Dermis blood vessel endothelial cell (primary cell): ENCODE data around the gene SLC25A27. TPM values are rescaled to one million over a fixed set of nuclear protein-coding genes. Genes with fewer than 3 reads are reported as not detected.
"Not testable (repeated sequence)": the region's sequence is repeated elsewhere in the genome, so short reads cannot be mapped to it uniquely, and the experiment has no call there.

Experiments
- DNase-seq: peaks from one replicate; pipeline ENCODE4 v3.0.0; 2010
- total RNA-seq: library from RNA; depleted of rRNA; stranded (reverse); fragments of >200 nt; gene quantifications from 2 replicates; pipeline ENCODE4 v1.2.3, GENCODE V29; 2014

The SLC25A27 gene, protein sequence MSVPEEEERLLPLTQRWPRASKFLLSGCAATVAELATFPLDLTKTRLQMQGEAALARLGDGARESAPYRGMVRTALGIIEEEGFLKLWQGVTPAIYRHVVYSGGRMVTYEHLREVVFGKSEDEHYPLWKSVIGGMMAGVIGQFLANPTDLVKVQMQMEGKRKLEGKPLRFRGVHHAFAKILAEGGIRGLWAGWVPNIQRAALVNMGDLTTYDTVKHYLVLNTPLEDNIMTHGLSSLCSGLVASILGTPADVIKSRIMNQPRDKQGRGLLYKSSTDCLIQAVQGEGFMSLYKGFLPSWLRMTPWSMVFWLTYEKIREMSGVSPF
- total RNA-seq, result 1.9 and 6.3 TPM in 2 replicates

DNA sequence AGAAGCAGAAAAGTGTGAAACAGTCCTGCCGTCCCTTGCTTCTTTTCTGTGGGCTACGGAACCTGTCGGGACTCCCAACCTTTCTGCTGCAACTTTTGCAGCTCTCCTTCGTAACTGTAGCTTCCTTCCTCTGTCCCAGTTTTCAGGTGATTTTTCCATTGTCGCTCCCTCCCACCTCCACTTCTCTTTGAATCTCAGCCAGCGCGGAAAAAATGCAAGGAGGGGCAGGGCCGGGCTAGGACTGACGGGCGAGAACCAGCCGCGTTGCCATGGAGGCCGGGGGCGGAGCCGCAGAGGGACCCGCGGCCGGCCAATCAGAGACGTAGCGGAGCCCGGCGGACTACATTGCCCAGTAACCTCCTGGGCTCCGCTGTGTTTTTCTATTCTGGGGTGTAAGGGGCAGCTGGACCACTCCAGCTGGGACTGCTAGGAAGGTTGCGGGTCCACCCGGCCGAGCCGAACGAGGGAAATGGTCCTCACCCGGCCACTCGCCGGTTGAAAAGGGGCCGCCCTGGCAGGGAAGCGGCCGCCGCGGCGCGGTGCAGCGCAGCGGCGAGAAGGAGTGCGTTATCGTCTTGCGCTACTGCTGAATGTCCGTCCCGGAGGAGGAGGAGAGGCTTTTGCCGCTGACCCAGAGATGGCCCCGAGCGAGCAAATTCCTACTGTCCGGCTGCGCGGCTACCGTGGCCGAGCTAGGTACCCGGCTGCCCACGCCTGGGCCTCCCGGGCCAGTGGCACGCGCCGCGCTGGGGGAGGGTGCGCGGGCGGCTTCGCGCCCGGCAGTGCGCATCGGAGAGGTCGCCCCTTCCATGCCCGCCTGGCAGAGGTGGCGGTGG, at the start of gene SLC25A27, which contains the start of gene CYP39A1:
Gene SLC25A27, plus strand, starts transcription at position 373 of the 836 bp plus-strand sequence. Its CDS starts 218 bp downstream, at position 591.
Gene CYP39A1, minus strand, starts transcription at position 216 of the 836 bp plus-strand sequence. CDS start 236 bp downstream, outside the sequence.
- DNase-seq, result peak; percentile 87

DNA sequence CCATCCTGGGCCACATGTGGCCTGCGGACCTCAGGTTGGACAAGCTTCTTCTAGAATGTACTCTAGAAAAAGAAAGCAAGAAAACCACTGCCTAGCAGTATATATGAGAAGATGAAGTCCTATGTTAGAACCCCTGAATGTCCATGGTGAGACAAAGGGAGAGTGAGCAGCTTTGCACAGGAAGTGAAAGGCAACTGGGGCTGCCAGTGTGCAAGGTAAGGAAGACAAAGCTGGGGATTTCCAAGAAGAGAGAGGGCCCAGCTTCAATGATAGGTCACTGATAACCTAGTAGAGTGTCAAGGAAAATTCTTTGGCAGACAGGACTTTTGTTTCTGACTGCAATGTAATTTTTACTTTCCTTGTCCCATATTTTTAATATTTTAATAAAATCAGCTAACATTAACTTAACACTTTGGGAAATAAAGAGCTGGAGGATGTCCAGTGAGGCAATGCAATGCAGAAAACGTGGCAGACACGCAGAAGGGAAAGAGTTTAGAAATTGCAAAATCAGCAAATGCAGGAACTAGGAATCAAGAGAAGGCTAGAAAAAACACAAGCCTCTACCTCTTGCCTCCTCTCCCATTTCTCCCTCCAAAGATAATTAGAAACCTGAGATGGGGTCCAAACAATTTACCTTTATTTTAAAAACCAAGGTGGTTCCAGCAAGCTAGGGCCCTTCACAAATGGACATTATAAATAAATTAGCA, 47.5 kb upstream of the SLC25A27 start:
- DNase-seq, result no peak

DNA sequence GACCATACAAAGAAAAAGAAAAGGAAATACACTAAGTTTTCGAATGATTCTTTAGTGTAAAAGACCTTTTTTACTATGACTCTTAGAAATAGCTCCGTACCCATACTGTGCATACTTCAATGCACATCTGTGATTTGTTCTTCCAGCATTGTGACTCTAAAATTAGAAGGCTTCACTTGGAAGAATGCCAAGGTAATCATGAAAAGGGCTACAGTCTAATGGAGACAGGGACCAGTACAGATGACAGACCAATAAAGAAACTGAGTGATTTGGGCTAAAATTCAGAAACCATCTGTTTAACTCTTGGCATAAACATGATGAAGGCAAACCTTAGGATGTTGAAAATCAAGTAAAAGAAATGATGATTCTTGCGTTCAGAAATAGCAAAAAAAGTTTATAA, 46.4 kb upstream of the SLC25A27 start:
- no peak for DNase-seq

DNA sequence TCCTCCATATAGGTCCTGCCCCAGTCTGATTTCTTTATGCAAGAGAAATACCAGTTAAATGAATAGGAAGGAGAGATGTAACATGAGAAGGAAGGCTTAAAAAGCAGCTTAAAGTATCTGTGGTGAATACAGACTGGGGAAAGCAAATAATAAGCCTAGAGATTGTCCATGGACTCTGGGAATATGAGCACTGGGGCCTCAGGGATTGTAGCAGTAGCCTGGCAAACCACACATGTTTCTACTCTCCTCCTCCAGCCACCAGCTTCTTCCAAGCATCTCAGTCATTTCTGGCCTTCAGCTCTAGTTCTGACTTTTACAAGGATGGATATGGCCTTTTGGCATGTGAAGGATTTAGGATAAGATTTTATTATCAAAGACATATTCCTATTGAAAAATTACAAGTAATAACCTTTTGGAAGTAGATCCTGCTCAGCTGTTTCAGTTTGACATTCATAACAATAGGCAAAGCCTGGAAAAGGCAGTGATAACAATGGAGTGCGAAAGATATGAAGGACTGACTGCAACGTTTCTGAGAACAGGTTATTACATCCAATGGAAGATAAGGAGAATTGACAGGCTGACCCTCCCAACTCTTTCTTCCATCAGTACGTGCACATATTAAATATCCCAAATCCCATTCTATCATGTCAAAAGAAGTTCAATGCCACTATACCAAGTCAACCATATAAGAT, 41.8 kb upstream of the SLC25A27 start:
- DNase-seq, result no peak

GRCh38 chr6:46612645-46613044, 40.1 kb upstream of the SLC25A27 start:
- no peak for DNase-seq

DNA sequence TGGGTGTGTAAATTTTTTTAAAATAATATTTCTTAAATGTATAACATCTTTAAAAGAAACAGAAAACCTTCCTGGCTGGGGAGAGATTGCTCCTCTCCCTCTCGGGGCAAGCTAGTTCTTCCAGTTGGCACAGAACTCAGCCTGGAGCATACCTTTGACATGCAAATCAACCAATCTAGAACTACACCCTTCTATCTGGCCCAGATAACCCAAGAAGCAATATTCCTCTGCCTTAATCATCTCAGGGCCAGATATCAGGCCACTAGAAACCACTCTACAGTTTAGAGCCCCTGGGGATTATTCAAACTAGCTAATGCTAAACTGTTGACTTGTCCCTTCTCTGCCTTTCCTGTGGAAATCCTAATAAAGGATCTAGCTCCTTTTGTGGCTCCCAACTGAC, 34.0 kb upstream of the SLC25A27 start:
- no peak for DNase-seq

DNA sequence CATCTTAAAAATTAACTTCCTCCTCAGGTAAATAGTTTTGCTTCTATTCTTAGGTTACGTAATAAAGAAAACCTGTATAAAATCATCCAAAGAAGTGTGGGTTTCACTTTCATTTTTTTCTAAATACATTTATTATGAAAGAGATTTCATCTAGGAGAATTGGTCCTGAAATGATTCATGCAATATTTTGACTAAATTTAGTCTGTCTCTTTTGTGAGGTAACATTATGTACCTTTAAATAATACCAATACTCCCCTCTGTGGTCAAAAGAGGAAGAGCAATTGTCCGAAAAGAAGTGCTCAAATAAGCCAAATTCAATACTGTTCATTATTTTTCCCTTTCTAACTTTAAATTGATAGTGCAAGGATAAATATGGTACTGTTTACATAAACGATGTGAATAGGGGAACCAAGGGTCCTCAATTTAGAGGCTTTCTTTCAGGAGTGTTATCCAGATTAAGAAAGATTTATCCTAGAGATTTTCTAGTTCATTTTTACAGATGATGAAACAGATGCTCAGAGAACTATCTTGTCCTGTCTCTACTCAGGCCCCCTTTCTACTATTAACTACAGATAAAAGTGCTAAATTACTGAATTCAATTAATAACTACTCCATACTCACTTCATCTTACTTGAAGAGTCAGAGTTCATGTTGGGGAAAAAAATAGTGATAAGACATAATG, 26.4 kb upstream of the SLC25A27 start:
- DNase-seq, result peak; percentile 42

GRCh38 chr6:46626976-46627375, 25.8 kb upstream of the SLC25A27 start:
- DNase-seq, result no peak

DNA sequence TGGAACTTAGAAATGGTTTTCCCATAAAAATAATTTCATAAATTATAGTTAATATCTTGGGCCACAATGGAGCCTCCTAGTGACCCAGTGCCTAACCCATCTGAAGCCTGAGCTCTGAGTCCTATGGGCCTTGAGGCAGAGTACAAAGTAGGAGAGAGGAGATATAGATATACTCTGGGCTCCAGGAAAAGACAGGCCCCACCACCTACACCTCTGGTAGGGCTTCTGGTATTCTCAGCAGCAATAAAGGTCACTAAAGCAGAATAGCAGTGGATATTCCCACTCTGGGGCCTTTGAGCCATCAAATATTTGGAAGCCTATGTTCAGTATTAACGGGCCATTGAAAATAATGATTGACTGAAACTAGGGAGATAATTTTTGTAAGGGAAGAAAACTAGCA, 24.3 kb upstream of the SLC25A27 start:
- DNase-seq, result no peak

GRCh38 chr6:46628976-46629375, 23.8 kb upstream of the SLC25A27 start:
- no peak for DNase-seq

- no peak for DNase-seq
Observed at GRCh38 chr6:46629691-46630090, 23.1 kb upstream of the SLC25A27 start.

- no peak for DNase-seq
Observed at GRCh38 chr6:46632053-46632452, 20.7 kb upstream of the SLC25A27 start.

DNA sequence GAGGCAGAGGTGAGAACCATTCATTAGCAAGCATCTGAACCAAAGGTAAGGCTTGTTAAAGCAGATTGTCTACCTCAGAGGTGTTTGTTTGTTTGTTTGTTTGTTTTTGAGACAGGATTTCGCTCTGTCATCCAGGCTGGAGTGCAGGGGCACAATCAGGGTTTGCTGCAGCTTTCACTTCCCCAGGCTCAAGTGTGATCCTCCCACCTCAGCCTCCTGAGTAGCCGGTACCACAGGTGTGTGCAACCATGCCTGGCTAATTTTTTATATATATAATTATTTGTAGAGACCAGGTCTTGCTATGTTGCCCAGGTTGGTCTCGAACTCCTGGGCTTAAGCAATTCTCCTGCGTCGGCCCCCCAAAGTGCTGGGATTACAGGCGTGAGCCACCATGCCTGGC, 17.3 kb upstream of the SLC25A27 start:
- no peak for DNase-seq

DNA sequence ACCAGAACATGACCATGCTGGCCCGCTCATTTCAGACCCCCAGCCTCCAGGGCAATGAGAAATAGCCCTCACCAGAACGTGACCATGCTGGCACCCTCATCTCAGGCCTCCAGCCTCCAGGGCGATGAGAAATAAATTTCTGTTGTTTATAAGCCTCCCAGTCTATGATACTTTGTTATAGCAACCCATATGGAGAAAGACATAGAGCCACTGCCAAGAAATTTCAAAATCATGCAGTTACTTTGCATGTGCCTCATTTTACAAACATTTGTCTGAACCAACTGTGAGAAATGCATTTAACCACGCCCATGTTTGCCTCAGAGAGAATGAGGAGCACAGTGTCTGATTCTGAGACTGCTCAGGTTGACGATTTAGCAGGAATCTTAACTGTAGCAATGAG, 15.6 kb upstream of the SLC25A27 start:
- DNase-seq, result no peak

DNA sequence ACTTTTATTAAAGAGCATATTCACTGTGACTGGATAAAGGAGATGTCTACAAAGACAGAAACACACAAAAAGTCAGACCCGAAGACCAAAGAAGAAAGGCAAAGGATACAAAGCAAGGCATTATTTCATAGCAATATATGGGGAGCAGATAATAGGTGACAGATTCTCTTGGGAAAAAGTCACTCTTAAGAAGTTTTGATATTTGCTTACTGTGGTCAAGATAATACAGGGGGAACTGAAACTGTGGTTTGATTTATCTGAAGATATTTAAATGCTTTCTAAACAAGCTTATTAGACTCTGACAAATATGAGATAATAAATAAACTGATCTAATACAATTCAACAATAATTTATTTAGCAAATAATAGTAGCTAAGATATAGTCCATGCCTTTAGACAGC, 14.8 kb upstream of the SLC25A27 start:
- DNase-seq, result no peak

GRCh38 chr6:46638650-46639049, 14.1 kb upstream of the SLC25A27 start:
- no peak for DNase-seq

DNA sequence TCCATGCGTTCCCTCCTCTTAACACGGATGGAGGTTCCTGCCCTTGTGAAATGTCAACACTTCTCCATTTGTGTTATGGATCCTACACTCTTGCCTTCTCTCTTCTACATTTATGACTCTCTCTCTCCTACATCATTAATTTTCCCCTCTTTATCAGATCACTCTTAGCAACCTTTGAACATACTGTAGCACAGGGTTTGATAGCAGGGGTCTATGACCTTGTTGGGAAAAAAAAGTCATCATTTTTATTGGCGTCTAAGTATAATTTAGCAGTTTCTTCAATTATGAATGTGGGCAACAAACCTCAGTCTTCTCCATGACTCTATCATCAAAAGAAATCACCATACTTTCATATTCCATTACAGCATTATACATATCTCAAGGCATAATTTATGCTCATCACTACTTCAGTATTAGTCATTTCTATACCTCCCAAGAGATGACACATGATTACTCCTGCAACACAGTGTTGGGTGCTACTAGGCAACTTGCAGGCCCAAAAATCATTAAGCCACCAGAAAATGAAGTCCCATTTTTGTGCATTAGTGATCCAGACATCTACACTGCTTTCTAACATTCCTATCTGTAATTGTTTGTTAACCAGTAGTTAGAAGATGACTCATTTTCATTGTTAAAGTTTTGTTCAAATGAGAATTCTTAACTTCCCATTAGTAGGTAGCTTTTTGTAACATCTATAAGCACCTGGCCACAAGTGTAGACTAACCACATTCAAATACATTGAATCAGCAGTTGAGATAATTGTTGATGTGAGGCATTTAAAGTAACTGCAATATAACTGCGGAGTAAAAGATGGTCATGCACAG, 9.6 kb upstream of the SLC25A27 start:
- no peak for DNase-seq

DNA sequence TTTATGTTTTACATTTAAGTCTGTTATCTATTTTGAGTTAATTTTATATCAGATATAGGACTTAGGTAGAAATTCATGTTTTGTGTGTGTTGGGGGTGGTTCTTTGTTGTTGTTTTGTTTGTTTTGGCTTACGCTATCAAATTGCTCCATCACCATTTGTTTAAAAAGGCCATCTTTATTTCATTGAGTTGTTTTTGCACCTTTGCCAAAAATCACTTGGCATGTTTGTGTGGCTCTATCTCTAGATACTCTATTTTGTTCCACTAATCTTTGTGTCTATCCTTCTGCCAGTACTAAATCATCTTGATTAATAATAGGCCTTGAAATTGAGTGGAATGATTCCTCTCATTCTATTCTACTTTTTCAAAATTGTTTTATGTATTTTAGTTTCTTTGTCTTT, 7.5 kb upstream of the SLC25A27 start:
- DNase-seq, result no peak

- DNase-seq, result not testable (repeated sequence)
Observed at GRCh38 chr6:46648108-46648507, 4.7 kb upstream of the SLC25A27 start.

- DNase-seq, result no peak
Observed at GRCh38 chr6:46648869-46649492, 3.8 kb upstream of the SLC25A27 start.

DNA sequence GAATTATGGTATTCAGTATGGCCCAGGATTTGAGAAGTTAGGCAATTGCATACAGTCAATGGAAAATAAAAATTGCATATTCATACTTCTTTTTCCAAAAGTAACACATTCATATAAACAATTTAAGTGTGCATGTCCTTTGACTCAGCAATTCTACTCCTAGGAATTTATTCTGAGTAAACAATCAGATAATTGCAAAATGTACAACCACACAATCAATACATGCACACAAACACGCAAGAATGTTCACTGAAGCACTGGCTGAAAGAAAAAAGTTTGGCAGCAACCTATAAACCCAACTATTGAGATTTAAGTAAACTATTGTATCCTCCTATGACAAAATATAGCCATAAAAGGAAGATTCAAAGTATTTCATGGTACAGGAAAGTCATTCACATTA, 1.8 kb upstream of the SLC25A27 start:
- no peak for DNase-seq
